Epithelial cell of esophagus (primary cell): ENCODE measurements around the gene GAREM1.

Source experiments
- DNase-seq: peaks from one replicate; pipeline ENCODE4 v3.0.0; 2010; ENCODE audit warnings: low read depth
- H3K4me3 ChIP-seq: 2 replicates; pipeline ENCODE4 v1.5.1; 2011; ENCODE audit warnings: mild to moderate bottlenecking, low read length, control low read depth
- CTCF ChIP-seq: IDR thresholded peaks from 2 replicates; pipeline ENCODE4 v1.5.1; 2011; ENCODE audit warnings: low read depth, mild to moderate bottlenecking, low read length, control low read depth, inconsistent platforms; ENCODE audit not compliant: insufficient read depth; ENCODE audit errors: missing control alignments

Gene GAREM1

GRCh38 chr18:32301361-32301760 is 169.3 kb downstream of the GAREM1 start:
- no peak overlapping the region for H3K4me3 ChIP-seq
- DNase-seq, result no peak
- no peak for TF ChIP-seq CTCF

GRCh38 chr18:32300914-32301313 is 169.8 kb downstream of the GAREM1 start:
- no peak for DNase-seq
- no peak overlapping the region for H3K4me3 ChIP-seq
- no peak for TF ChIP-seq CTCF

GRCh38 chr18:32299484-32299883 is 171.2 kb downstream of the GAREM1 start:
- no peak overlapping the region for H3K4me3 ChIP-seq
- no peak for TF ChIP-seq CTCF
- DNase-seq, result no peak

- no peak for TF ChIP-seq CTCF
- no peak for DNase-seq
These were observed 172.5 kb downstream of the GAREM1 start for GRCh38 chr18:32298171-32298667.

GRCh38 chr18:32297579-32298170 is 173.0 kb downstream of the GAREM1 start:
- no peak overlapping the region for H3K4me3 ChIP-seq
- DNase-seq, result no peak
- TF ChIP-seq CTCF, result no peak

More at GRCh38 chr18:32298171-32298667, 172.5 kb downstream of the GAREM1 start:
- no peak overlapping the region for H3K4me3 ChIP-seq

GRCh38 chr18:32296851-32297250 is 173.8 kb downstream of the GAREM1 start:
- no peak for TF ChIP-seq CTCF
- DNase-seq, result no peak
- H3K4me3 ChIP-seq, result no peak overlapping the region

GRCh38 chr18:32295604-32296003 is 175.1 kb downstream of the GAREM1 start:
- DNase-seq, result no peak
- no peak for TF ChIP-seq CTCF
- H3K4me3 ChIP-seq, result no peak overlapping the region
